ENCODE results near the gene SLC7A7.
"Not testable (repeated sequence)": the region's sequence is repeated elsewhere in the genome, so short reads cannot be mapped to it uniquely, and the experiment has no call there.

The SLC7A7 gene

GRCh38 chr14:22733829-22734228 lies 81.4 kb downstream of the SLC7A7 start:
- Histone ChIP-seq H3K18ac (ENCODE audit: low read length) (no peak overlapping the region), H2BK5ac (ENCODE audit: low read length) (no peak overlapping the region), H3K79me1 (ENCODE audit: low read depth, low read length) (no peaks in the 10 kb centered on the region), H3K9me3 (replicated peaks in 1 of 2; ENCODE audit: control insufficient read depth in 2 of 2, insufficient read depth in 1 of 2, low read depth in 1 of 2, low read length in 2 of 2) (no peaks in the 10 kb centered on the region), H3K4me1 (ENCODE audit: control insufficient read depth in 2 of 2, insufficient read depth in 1 of 2, low read depth in 1 of 2, low read length in 2 of 2) (no peaks in the 10 kb centered on the region), H3K4me3 (ENCODE audit: low read length in 2 of 2) (no peak overlapping the region), H3K4ac (ENCODE audit: low read length) (no peak overlapping the region), H2AK5ac (ENCODE audit: low read depth, low read length) (no peak overlapping the region), H4K8ac (ENCODE audit: low read depth, low read length) (no peak overlapping the region), H2BK120ac (ENCODE audit: low read depth, low read length) (no peak overlapping the region), H2BK15ac (ENCODE audit: low read length) (no peak overlapping the region), H3K9ac (ENCODE audit: low read depth, low read length, poor library complexity) (no peak overlapping the region), H3K23ac (ENCODE audit: low read depth, low read length, poor library complexity) (no peak overlapping the region), H3K27me3 (ENCODE audit: control insufficient read depth in 3 of 3, insufficient read depth in 3 of 3, low read depth in 1 of 3, low read length in 3 of 3) (peaks cover 0 to 18% (median 0%) of the 10 kb centered on the region in 3 experiments), H3K36me3 (replicated peaks in 1 of 2; ENCODE audit: control insufficient read depth in 2 of 2, insufficient read depth in 2 of 2, low read length in 2 of 2) (no peaks in the 10 kb centered on the region), H4K91ac (ENCODE audit: low read depth, low read length, poor library complexity) (no peak overlapping the region), H2BK12ac (ENCODE audit: low read length) (no peak overlapping the region), H3K4me2 (ENCODE audit: insufficient read depth, low read length, poor library complexity, severe bottlenecking) (no peak overlapping the region), H2AFZ (ENCODE audit: low read length) (no peak overlapping the region), H3K27ac (replicated peaks; ENCODE audit: low read length) (no peak overlapping the region), H3K14ac (ENCODE audit: low read length) (no peak overlapping the region)
- WGBS, 2 donors (ENCODE audit: extremely low coverage in 2 of 2, insufficient read length in 2 of 2, insufficient replicate concordance in 1 of 2): no CpG with 5 or more reads among the region's 2 CpGs
- DNase-seq (ENCODE audit: low spot score): no peak

GRCh38 chr14:22732062-22732461 lies 83.2 kb downstream of the SLC7A7 start:
- not testable (repeated sequence) for H3K4ac ChIP-seq (ENCODE audit: low read length); DNase-seq (ENCODE audit: low spot score); H3K4me1 ChIP-seq (ENCODE audit: control insufficient read depth in 2 of 2, insufficient read depth in 1 of 2, low read depth in 1 of 2, low read length in 2 of 2); H3K23ac ChIP-seq (ENCODE audit: low read depth, low read length, poor library complexity); H3K27ac ChIP-seq (replicated peaks; ENCODE audit: low read length); H4K91ac ChIP-seq (ENCODE audit: low read depth, low read length, poor library complexity); H3K14ac ChIP-seq (ENCODE audit: low read length); H3K36me3 ChIP-seq (replicated peaks in 1 of 2; ENCODE audit: control insufficient read depth in 2 of 2, insufficient read depth in 2 of 2, low read length in 2 of 2); H2BK120ac ChIP-seq (ENCODE audit: low read depth, low read length); H3K9ac ChIP-seq (ENCODE audit: low read depth, low read length, poor library complexity); H2AFZ ChIP-seq (ENCODE audit: low read length); H3K4me3 ChIP-seq (ENCODE audit: low read length in 2 of 2); H3K79me1 ChIP-seq (ENCODE audit: low read depth, low read length); H2BK12ac ChIP-seq (ENCODE audit: low read length); H2AK5ac ChIP-seq (ENCODE audit: low read depth, low read length); H3K18ac ChIP-seq (ENCODE audit: low read length); H3K4me2 ChIP-seq (ENCODE audit: insufficient read depth, low read length, poor library complexity, severe bottlenecking); H3K9me3 ChIP-seq (replicated peaks in 1 of 2; ENCODE audit: control insufficient read depth in 2 of 2, insufficient read depth in 1 of 2, low read depth in 1 of 2, low read length in 2 of 2); H2BK5ac ChIP-seq (ENCODE audit: low read length); H2BK15ac ChIP-seq (ENCODE audit: low read length); H4K8ac ChIP-seq (ENCODE audit: low read depth, low read length)
- H3K27me3 ChIP-seq (ENCODE audit: control insufficient read depth in 3 of 3, insufficient read depth in 3 of 3, low read depth in 1 of 3, low read length in 3 of 3): peaks cover 0 to 18% (median 0%) of the 10 kb centered on the region in 3 experiments
- no CpG with 5 or more reads among the region's 5 CpGs for WGBS, 2 donors (ENCODE audit: extremely low coverage in 2 of 2, insufficient read length in 2 of 2, insufficient replicate concordance in 1 of 2)

GRCh38 chr14:22726012-22726411 lies 89.2 kb downstream of the SLC7A7 start:
- peak overlapping the region; percentile 84 for H3K18ac ChIP-seq (ENCODE audit: low read length)
- H3K23ac ChIP-seq (ENCODE audit: low read depth, low read length, poor library complexity): no peak overlapping the region
- peak overlapping the region; percentile 53 for H2AK5ac ChIP-seq (ENCODE audit: low read depth, low read length)
- H3K14ac ChIP-seq (ENCODE audit: low read length): no peak overlapping the region
- H2BK12ac ChIP-seq (ENCODE audit: low read length): no peak overlapping the region
- H2BK120ac ChIP-seq (ENCODE audit: low read depth, low read length): peak overlapping the region; percentile 56
- no peak overlapping the region for H3K4me2 ChIP-seq (ENCODE audit: insufficient read depth, low read length, poor library complexity, severe bottlenecking)
- H2AFZ ChIP-seq (ENCODE audit: low read length): no peak overlapping the region
- no peak overlapping the region for H4K8ac ChIP-seq (ENCODE audit: low read depth, low read length)
- WGBS, 2 donors (ENCODE audit: extremely low coverage in 2 of 2, insufficient read length in 2 of 2, insufficient replicate concordance in 1 of 2): no CpG with 5 or more reads among the region's 1 CpG
- H2BK5ac ChIP-seq (ENCODE audit: low read length): no peak overlapping the region
- no peak overlapping the region for H4K91ac ChIP-seq (ENCODE audit: low read depth, low read length, poor library complexity)
- H3K9ac ChIP-seq (ENCODE audit: low read depth, low read length, poor library complexity): no peak overlapping the region
- peaks cover 0 to 3% of the 10 kb centered on the region in 2 donors for H3K4me1 ChIP-seq (ENCODE audit: control insufficient read depth in 2 of 2, insufficient read depth in 1 of 2, low read depth in 1 of 2, low read length in 2 of 2)
- no peaks in the 10 kb centered on the region for H3K36me3 ChIP-seq (replicated peaks in 1 of 2; ENCODE audit: control insufficient read depth in 2 of 2, insufficient read depth in 2 of 2, low read length in 2 of 2)
- no peaks in the 10 kb centered on the region for H3K79me1 ChIP-seq (ENCODE audit: low read depth, low read length)
- H3K27me3 ChIP-seq (ENCODE audit: control insufficient read depth in 3 of 3, insufficient read depth in 3 of 3, low read depth in 1 of 3, low read length in 3 of 3): peaks cover 0 to 22% (median 0%) of the 10 kb centered on the region in 3 experiments
- no peak overlapping the region for H3K4ac ChIP-seq (ENCODE audit: low read length)
- no peak overlapping the region for H2BK15ac ChIP-seq (ENCODE audit: low read length)
- no peak for DNase-seq (ENCODE audit: low spot score)
- H3K4me3 ChIP-seq (ENCODE audit: low read length in 2 of 2): no peak overlapping the region
- no peak overlapping the region for H3K27ac ChIP-seq (replicated peaks; ENCODE audit: low read length)
- no peaks in the 10 kb centered on the region for H3K9me3 ChIP-seq (replicated peaks in 1 of 2; ENCODE audit: control insufficient read depth in 2 of 2, insufficient read depth in 1 of 2, low read depth in 1 of 2, low read length in 2 of 2)

- not testable (repeated sequence) for H3K14ac ChIP-seq (ENCODE audit: low read length); DNase-seq (ENCODE audit: low spot score); H2AK5ac ChIP-seq (ENCODE audit: low read depth, low read length)
These were observed 89.9 kb downstream of the SLC7A7 start for GRCh38 chr14:22725374-22725773.

More at GRCh38 chr14:22725374-22725773, 89.9 kb downstream of the SLC7A7 start:
- H3K4ac ChIP-seq (ENCODE audit: low read length); H2BK5ac ChIP-seq (ENCODE audit: low read length); H4K8ac ChIP-seq (ENCODE audit: low read depth, low read length); H2BK12ac ChIP-seq (ENCODE audit: low read length); H3K79me1 ChIP-seq (ENCODE audit: low read depth, low read length); H3K4me3 ChIP-seq (ENCODE audit: low read length in 2 of 2); H3K27ac ChIP-seq (replicated peaks; ENCODE audit: low read length); H3K9ac ChIP-seq (ENCODE audit: low read depth, low read length, poor library complexity); H3K23ac ChIP-seq (ENCODE audit: low read depth, low read length, poor library complexity); H3K4me1 ChIP-seq (ENCODE audit: control insufficient read depth in 2 of 2, insufficient read depth in 1 of 2, low read depth in 1 of 2, low read length in 2 of 2); H2BK120ac ChIP-seq (ENCODE audit: low read depth, low read length); H3K18ac ChIP-seq (ENCODE audit: low read length); H3K9me3 ChIP-seq (replicated peaks in 1 of 2; ENCODE audit: control insufficient read depth in 2 of 2, insufficient read depth in 1 of 2, low read depth in 1 of 2, low read length in 2 of 2); H3K4me2 ChIP-seq (ENCODE audit: insufficient read depth, low read length, poor library complexity, severe bottlenecking); H2BK15ac ChIP-seq (ENCODE audit: low read length); H2AFZ ChIP-seq (ENCODE audit: low read length); H3K36me3 ChIP-seq (replicated peaks in 1 of 2; ENCODE audit: control insufficient read depth in 2 of 2, insufficient read depth in 2 of 2, low read length in 2 of 2); H4K91ac ChIP-seq (ENCODE audit: low read depth, low read length, poor library complexity): not testable (repeated sequence)
- peaks cover 0 to 15% (median 0%) of the 10 kb centered on the region in 3 experiments for H3K27me3 ChIP-seq (ENCODE audit: control insufficient read depth in 3 of 3, insufficient read depth in 3 of 3, low read depth in 1 of 3, low read length in 3 of 3)
- no CpG with 5 or more reads among the region's 3 CpGs for WGBS, 2 donors (ENCODE audit: extremely low coverage in 2 of 2, insufficient read length in 2 of 2, insufficient replicate concordance in 1 of 2)
